Epithelial cell of proximal tubule (primary cell): Measurements from ENCODE around the gene SST. TPM values are rescaled to one million over a fixed set of nuclear protein-coding genes. Genes with fewer than 3 reads are reported as not detected.

Experiments used
- DNase-seq: peaks from one replicate; pipeline ENCODE4 v3.0.0-alpha.2; 2011; ENCODE audit warnings: low read depth
- H3K4me3 ChIP-seq: 2 replicates; pipeline ENCODE4 v1.5.1; 2011; ENCODE audit warnings: low read depth, mild to moderate bottlenecking, low read length
- CTCF ChIP-seq: conservative IDR thresholded peaks from 2 replicates; pipeline ENCODE4 v1.5.1; 2012; ENCODE audit warnings: low read depth, mild to moderate bottlenecking, low read length
- total RNA-seq: library from RNA; depleted of rRNA; stranded (reverse); fragments of >200 nt; gene quantifications from 2 replicates; pipeline ENCODE4 v1.2.3, GENCODE V29; 2015

Gene SST
- total RNA-seq: 0.98 TPM in 1 of 2 replicates, not detected in the other

DNA sequence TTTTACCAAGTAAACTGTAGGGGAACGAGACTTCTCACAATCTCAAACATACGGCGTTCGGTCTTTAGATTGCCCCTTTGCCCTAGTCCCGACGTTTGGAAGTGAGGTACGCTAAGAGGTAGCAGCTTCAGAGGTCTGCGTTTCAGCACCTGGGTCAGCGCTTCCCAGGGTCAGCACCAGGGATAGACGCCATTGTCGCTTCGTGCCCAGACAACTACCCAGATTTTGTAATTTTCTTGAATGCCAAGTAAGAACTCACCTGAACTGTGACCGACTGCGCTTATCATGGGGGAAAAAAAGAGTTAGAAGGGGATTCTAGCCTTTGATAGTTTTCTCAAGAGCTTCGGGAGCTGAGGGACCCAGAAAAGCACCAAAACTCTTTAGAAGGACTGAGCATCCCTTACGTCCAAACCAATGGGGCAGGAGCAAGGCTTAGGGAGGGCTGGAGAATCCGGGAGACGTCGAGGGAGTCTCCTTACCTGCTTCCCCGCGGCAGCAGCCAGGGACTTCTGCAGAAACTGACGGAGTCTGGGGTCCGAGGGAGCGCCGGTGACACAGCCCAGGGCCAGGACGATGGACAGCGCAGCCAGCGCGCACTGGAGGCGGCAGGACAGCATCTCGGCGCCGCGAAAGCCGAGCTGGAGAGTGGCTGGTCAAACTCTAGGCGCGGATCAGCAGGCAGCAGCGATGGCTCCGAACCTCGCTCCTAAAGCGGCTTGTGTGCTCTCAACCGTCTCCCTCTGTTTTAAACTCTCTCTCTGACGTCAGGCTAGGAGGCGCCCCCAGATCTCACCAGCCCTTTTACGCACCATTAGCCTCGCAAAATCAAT is at the start of gene SST:
SST (minus strand) TSS at position 720 of the 830 bp plus-strand sequence; CDS start at position 617, 103 bp downstream.
- DNase-seq: no peak
- no peak for TF ChIP-seq CTCF
- H3K4me3 ChIP-seq: no peak within 1 kb of the TSS

GRCh38 chr3:187719628-187720336 is 49.6 kb upstream of the SST start:
- no peak for DNase-seq
- no peak for TF ChIP-seq CTCF
- no peak overlapping the region for H3K4me3 ChIP-seq

GRCh38 chr3:187718802-187719201 is 48.6 kb upstream of the SST start:
- no peak for TF ChIP-seq CTCF
- H3K4me3 ChIP-seq: no peak overlapping the region
- no peak for DNase-seq

DNA sequence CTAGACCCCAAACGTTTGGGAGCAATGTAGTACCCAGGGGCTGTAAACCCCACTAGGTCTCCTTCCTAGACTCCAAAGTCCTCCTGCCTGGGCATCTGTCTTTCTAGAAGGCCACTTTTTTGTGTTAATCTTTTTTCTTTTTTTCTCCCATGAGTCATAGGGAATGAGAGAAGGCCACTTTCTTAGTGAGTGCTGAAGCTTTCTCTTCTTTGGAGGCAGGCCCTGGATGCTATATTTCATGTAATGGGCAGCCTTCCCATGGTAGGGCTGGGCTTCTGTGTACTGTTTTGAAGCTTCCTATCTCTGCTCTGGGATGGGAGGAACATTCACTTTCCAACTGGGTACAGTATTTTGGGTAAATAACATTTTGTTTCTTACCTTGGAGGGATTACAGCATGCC is 47.4 kb upstream of the SST start:
- no peak for TF ChIP-seq CTCF
- no peak overlapping the region for H3K4me3 ChIP-seq
- no peak for DNase-seq

DNA sequence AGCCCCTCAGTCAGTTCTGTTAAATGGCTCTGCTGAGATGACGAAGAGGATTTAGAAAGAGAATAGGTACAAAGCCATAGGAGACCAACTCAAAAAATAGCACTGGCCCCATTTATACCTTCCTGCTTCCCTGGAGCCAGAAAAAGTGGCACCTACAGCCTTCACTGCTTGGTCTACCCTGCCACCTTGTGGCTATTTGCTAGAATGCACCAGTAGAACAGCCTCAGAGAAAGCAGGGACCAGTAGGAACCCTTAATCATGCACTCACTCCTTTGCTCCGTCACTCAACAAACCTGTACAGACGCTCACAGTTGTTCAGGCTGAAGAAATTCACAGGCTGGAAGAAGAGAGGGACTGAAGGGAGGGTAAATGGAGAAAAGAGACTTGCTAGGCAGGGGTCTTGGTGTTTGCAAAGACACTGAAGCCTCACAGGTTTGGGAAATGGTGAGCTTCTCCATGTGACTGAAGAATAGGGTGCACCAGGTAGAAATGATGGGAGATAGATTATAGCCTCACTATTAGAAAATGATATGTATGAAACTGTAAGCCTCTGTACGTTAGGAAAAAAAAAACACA is 44.3 kb upstream of the SST start:
- peak; percentile 98 for TF ChIP-seq CTCF
- no peak for DNase-seq
- H3K4me3 ChIP-seq: no peak overlapping the region

DNA sequence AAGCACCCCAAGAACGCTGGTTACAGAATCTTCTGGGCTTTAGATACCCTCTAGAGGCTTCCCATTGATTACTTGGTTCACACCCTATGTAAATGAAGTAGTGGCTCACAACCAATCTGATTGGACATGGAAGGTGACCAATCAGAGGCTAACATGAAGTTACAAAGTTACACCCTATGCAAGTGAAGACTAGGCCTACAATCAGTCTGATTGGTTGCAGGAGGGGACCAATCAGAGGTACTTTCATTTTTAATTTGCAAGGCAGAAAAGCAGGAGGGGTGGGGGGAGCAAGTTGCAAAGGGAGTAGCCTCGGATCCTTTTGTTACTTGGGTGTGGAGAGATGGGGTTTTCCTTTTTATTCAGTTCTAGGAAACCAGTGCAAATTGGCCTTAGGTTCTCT is 43.3 kb upstream of the SST start:
- no peak for TF ChIP-seq CTCF
- no peak for DNase-seq
- no peak overlapping the region for H3K4me3 ChIP-seq
